GM04503 (cell line): ENCODE measurements around the gene FRY.
A peak's percentile ranks its signal among the peaks of the same experiment; 100 is the strongest.

Experiments
- DNase-seq: peaks from one replicate; pipeline ENCODE4 v3.0.0-alpha.2; 2012; ENCODE audit warnings: low read depth

The FRY gene

GRCh38 chr13:32175943-32176342 is 144.4 kb downstream of the FRY start:
- no peak for DNase-seq

GRCh38 chr13:32176696-32177095 is 145.1 kb downstream of the FRY start:
- DNase-seq: no peak

- DNase-seq: no peak
Measured at GRCh38 chr13:32178763-32179162, 147.2 kb downstream of the FRY start.

GRCh38 chr13:32179708-32180107 is 148.1 kb downstream of the FRY start:
- no peak for DNase-seq

GRCh38 chr13:32187651-32188050 is 156.1 kb downstream of the FRY start:
- no peak for DNase-seq

GRCh38 chr13:32191452-32191998 is 160.0 kb downstream of the FRY start:
- DNase-seq: no peak

GRCh38 chr13:32195713-32196112 is 164.1 kb downstream of the FRY start:
- DNase-seq: no peak

GRCh38 chr13:32199168-32199567 is 167.6 kb downstream of the FRY start:
- no peak for DNase-seq

- DNase-seq: no peak
Measured at GRCh38 chr13:32200741-32201140, 169.2 kb downstream of the FRY start.

GRCh38 chr13:32201809-32202208 is 170.2 kb downstream of the FRY start:
- no peak for DNase-seq

GRCh38 chr13:32202268-32202667 is 170.7 kb downstream of the FRY start:
- DNase-seq: no peak

- no peak for DNase-seq
Measured at GRCh38 chr13:32203221-32203620, 171.6 kb downstream of the FRY start.

- DNase-seq: no peak
Measured at GRCh38 chr13:32203736-32204135, 172.2 kb downstream of the FRY start.

- no peak for DNase-seq
Measured at GRCh38 chr13:32205431-32206096, 174.0 kb downstream of the FRY start.

- DNase-seq: no peak
Measured at GRCh38 chr13:32206097-32206740, 174.6 kb downstream of the FRY start.

GRCh38 chr13:32208860-32209259 is 177.3 kb downstream of the FRY start:
- no peak for DNase-seq

GRCh38 chr13:32209652-32210051 is 178.1 kb downstream of the FRY start:
- DNase-seq: no peak

GRCh38 chr13:32210101-32210500 is 178.5 kb downstream of the FRY start:
- no peak for DNase-seq

- DNase-seq: peak; percentile 95
Measured at GRCh38 chr13:32211813-32212212, 180.2 kb downstream of the FRY start.

- peak; percentile 66 for DNase-seq
Measured at GRCh38 chr13:32212421-32212820, 180.8 kb downstream of the FRY start.

- DNase-seq: no peak
Measured at GRCh38 chr13:32213626-32214025, 182.1 kb downstream of the FRY start.

- no peak for DNase-seq
Measured at GRCh38 chr13:32214071-32214470, 182.5 kb downstream of the FRY start.

- DNase-seq: no peak
Measured at GRCh38 chr13:32216281-32216680, 184.7 kb downstream of the FRY start.
